ENCODE results near the gene MYOM1. TPM values are rescaled to one million over a fixed set of nuclear protein-coding genes. Genes with fewer than 3 reads are reported as not detected.

Gene MYOM1
- polyA plus RNA-seq, 1 experiment: 0.02 TPM

- no peak for DNase-seq (ENCODE audit: low read depth, low spot score)
- Histone ChIP-seq H3K4me3 (ENCODE audit: low read depth, low read length) (no peak overlapping the region), H3K27me3 (ENCODE audit: control insufficient read depth, insufficient read depth, low read length) (no peaks in the 10 kb centered on the region), H3K27ac (ENCODE audit: low read depth, low read length) (no peak overlapping the region), H3K9me3 (ENCODE audit: control insufficient read depth, insufficient read depth, low read length) (no peaks in the 10 kb centered on the region; the same call in 1 of the 2 replicates)
- POLR2A ChIA-PET: no interaction called here
- no peak for TF ChIP-seq CTCF (IDR thresholded peaks at IDR 0.05; ENCODE audit: low read depth, low read length)
- CTCF ChIA-PET: interaction anchor here (1.8 kb wide), 1 partner anchor 83 kb away, joined by 4 read pairs; no protein-coding TSS in a partner anchor
Observed at GRCh38 chr18:3212657-3213056, 7.1 kb downstream of the MYOM1 start.

GRCh38 chr18:3211236-3211992 lies 8.4 kb downstream of the MYOM1 start:
- TF ChIP-seq CTCF (IDR thresholded peaks at IDR 0.05; ENCODE audit: low read depth, low read length): no peak
- Histone ChIP-seq H3K9me3 (ENCODE audit: control insufficient read depth, insufficient read depth, low read length) (no peaks in the 10 kb centered on the region; the same call in 1 of the 2 replicates), H3K27ac (ENCODE audit: low read depth, low read length) (no peak overlapping the region), H3K27me3 (ENCODE audit: control insufficient read depth, insufficient read depth, low read length) (no peaks in the 10 kb centered on the region), H3K4me3 (ENCODE audit: low read depth, low read length) (no peak overlapping the region)
- DNase-seq (ENCODE audit: low read depth, low spot score): no peak
- POLR2A ChIA-PET: interaction anchor here (0.9 kb wide), 1 partner anchor 9 kb away, joined by 3 read pairs; the partner anchor contains the start of gene MYOM1
- CTCF ChIA-PET: interaction anchor here (1.8 kb wide), 1 partner anchor 82 kb away, joined by 4 read pairs; no protein-coding TSS in a partner anchor

GRCh38 chr18:3209859-3210569 lies 9.8 kb downstream of the MYOM1 start:
- Histone ChIP-seq H3K27me3 (ENCODE audit: control insufficient read depth, insufficient read depth, low read length) (no peaks in the 10 kb centered on the region), H3K27ac (ENCODE audit: low read depth, low read length) (no peak overlapping the region), H3K9me3 (ENCODE audit: control insufficient read depth, insufficient read depth, low read length) (no peaks in the 10 kb centered on the region; the same call in 1 of the 2 replicates), H3K4me3 (ENCODE audit: low read depth, low read length) (no peak overlapping the region)
- POLR2A ChIA-PET: no interaction called here
- no peak for TF ChIP-seq CTCF (IDR thresholded peaks at IDR 0.05; ENCODE audit: low read depth, low read length)
- DNase-seq (ENCODE audit: low read depth, low spot score): no peak
- CTCF ChIA-PET: no interaction called here

- no peak for TF ChIP-seq CTCF (IDR thresholded peaks at IDR 0.05; ENCODE audit: low read depth, low read length)
- no peak for DNase-seq (ENCODE audit: low read depth, low spot score)
- H3K27me3 ChIP-seq (ENCODE audit: control insufficient read depth, insufficient read depth, low read length): no peaks in the 10 kb centered on the region
- ChIA-PET POLR2A (no interaction called here), CTCF (no interaction called here)
- H3K9me3 ChIP-seq (ENCODE audit: control insufficient read depth, insufficient read depth, low read length): no peaks in the 10 kb centered on the region
- H3K27ac ChIP-seq (ENCODE audit: low read depth, low read length): no peak overlapping the region
- H3K4me3 ChIP-seq (ENCODE audit: low read depth, low read length): no peak overlapping the region
Observed at GRCh38 chr18:3207565-3207964, 12.2 kb downstream of the MYOM1 start.

- no peak for TF ChIP-seq CTCF (IDR thresholded peaks at IDR 0.05; ENCODE audit: low read depth, low read length)
- H3K27me3 ChIP-seq (ENCODE audit: control insufficient read depth, insufficient read depth, low read length): no peaks in the 10 kb centered on the region
- CTCF ChIA-PET: no interaction called here
- H3K4me3 ChIP-seq (ENCODE audit: low read depth, low read length): no peak overlapping the region
- H3K27ac ChIP-seq (ENCODE audit: low read depth, low read length): no peak overlapping the region
- H3K9me3 ChIP-seq (ENCODE audit: control insufficient read depth, insufficient read depth, low read length): no peaks in the 10 kb centered on the region
- DNase-seq (ENCODE audit: low read depth, low spot score): no peak
- POLR2A ChIA-PET: no interaction called here
Observed at GRCh38 chr18:3205239-3205638, 14.5 kb downstream of the MYOM1 start.

Measured in AG04450 (cell line).